WI38 (cell line): ENCODE data around the gene CFAP46.

ENCODE experiments used
- H3K4me3 ChIP-seq: 2 replicates; pipeline ENCODE4 v1.5.1; 2011; ENCODE audit warnings: low read depth, mild to moderate bottlenecking, control low read depth, low read length
- CTCF ChIP-seq: IDR thresholded peaks from 2 replicates; pipeline ENCODE4 v1.5.1; 2012; ENCODE audit warnings: low read depth, mild to moderate bottlenecking, control low read depth, low read length

The CFAP46 gene

GRCh38 chr10:132768346-132769248 is 173.8 kb downstream of the CFAP46 start:
- TF ChIP-seq CTCF: no peak
- no peak overlapping the region for H3K4me3 ChIP-seq

- TF ChIP-seq CTCF: no peak
- H3K4me3 ChIP-seq: no peak overlapping the region
These were observed 176.1 kb downstream of the CFAP46 start for GRCh38 chr10:132766291-132766690.

- H3K4me3 ChIP-seq: no peak overlapping the region
- TF ChIP-seq CTCF: no peak
These were observed 176.9 kb downstream of the CFAP46 start for GRCh38 chr10:132765435-132765834.

- no peak for TF ChIP-seq CTCF
- H3K4me3 ChIP-seq: no peak overlapping the region
These were observed 178.3 kb downstream of the CFAP46 start for GRCh38 chr10:132764108-132764507.

- no peak overlapping the region for H3K4me3 ChIP-seq
- no peak for TF ChIP-seq CTCF
These were observed 178.8 kb downstream of the CFAP46 start for GRCh38 chr10:132763545-132763944.

GRCh38 chr10:132762267-132762666 is 180.1 kb downstream of the CFAP46 start:
- TF ChIP-seq CTCF: no peak
- H3K4me3 ChIP-seq: no peak overlapping the region

GRCh38 chr10:132761395-132762060 is 180.8 kb downstream of the CFAP46 start:
- TF ChIP-seq CTCF: no peak

More at GRCh38 chr10:132761395-132762060, 180.8 kb downstream of the CFAP46 start:
- H3K4me3 ChIP-seq: no peak overlapping the region
